IMR-90 (cell line): ENCODE results near the gene TMEM130.
A peak's percentile ranks its signal among the peaks of the same experiment; 100 is the strongest.

ENCODE experiments used
- BHLHE40 ChIP-seq: fragments of 150-350 bp; IDR thresholded peaks from 2 replicates; pipeline ENCODE4 v1.6.1; 2016; ENCODE audit warnings: mild to moderate bottlenecking, low read depth, low read length
- CHD1 ChIP-seq: IDR thresholded peaks from 2 replicates; pipeline ENCODE4 v1.6.1; 2012; ENCODE audit warnings: low read depth, low read length, improper control_type of control experiment
- FOS ChIP-seq: fragments of 150-350 bp; IDR thresholded peaks from 2 replicates; pipeline ENCODE4 v1.6.1; 2016; ENCODE audit warnings: low read depth, low read length
- MAFK ChIP-seq: IDR thresholded peaks from 2 replicates; pipeline ENCODE4 v1.6.1; 2012; ENCODE audit warnings: low read depth, low read length, improper control_type of control experiment
- MXI1 ChIP-seq: IDR thresholded peaks from 2 replicates; pipeline ENCODE4 v1.6.1; 2012; ENCODE audit warnings: low read depth, mild to moderate bottlenecking, low read length, moderate library complexity, borderline replicate concordance
- POLR2A ChIP-seq: IDR thresholded peaks from 2 replicates; pipeline ENCODE4 v1.6.1; 2012; ENCODE audit warnings: mild to moderate bottlenecking, low read depth, low read length
- RAD21 ChIP-seq: IDR thresholded peaks from 2 replicates; pipeline ENCODE4 v1.6.1; 2012; ENCODE audit warnings: low read length, improper control_type of control experiment
- TF ChIP-seq, protein P1 (sequence below): conservative IDR thresholded peaks from 2 replicates; pipeline ENCODE4 v1.5.1; 2012; ENCODE audit warnings: mild to moderate bottlenecking, low read depth, low read length, improper control_type of control experiment
- TF ChIP-seq, protein P2 (sequence below): fragments of 150-350 bp; IDR thresholded peaks from 2 replicates; pipeline ENCODE4 v1.6.1; 2017; ENCODE audit warnings: mild to moderate bottlenecking, antibody characterized with exemption, low read length, low read depth

DNA sequence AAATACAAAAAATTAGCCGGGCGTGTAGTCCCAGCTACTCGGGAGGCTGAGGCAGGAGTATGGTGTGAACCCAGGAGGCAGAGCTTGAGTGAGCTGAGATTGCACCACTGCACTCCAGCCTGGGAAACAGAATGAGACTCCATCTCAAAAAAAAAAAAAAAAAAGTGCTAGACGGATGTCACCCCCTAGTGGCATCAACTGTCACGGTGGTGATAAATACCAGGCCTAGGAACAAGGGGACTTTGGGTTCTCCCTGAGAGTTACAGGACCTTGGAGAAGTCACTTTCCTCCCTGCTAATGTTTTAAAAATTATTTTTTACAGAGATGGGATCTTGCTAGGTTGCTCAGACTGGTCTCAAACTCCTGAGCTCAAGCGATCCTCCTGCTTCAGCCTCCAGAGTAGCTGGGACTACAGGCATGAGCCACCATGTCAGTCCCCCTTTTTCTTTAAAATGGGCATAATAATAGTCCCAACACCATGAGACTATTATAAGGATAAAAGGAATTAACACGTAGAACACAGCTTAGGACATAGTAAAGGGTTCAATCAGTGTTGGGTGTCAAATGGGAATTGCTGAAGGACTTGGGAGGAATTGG lies 2.6 kb upstream of the TMEM130 start:
- TF ChIP-seq, protein P1, sequence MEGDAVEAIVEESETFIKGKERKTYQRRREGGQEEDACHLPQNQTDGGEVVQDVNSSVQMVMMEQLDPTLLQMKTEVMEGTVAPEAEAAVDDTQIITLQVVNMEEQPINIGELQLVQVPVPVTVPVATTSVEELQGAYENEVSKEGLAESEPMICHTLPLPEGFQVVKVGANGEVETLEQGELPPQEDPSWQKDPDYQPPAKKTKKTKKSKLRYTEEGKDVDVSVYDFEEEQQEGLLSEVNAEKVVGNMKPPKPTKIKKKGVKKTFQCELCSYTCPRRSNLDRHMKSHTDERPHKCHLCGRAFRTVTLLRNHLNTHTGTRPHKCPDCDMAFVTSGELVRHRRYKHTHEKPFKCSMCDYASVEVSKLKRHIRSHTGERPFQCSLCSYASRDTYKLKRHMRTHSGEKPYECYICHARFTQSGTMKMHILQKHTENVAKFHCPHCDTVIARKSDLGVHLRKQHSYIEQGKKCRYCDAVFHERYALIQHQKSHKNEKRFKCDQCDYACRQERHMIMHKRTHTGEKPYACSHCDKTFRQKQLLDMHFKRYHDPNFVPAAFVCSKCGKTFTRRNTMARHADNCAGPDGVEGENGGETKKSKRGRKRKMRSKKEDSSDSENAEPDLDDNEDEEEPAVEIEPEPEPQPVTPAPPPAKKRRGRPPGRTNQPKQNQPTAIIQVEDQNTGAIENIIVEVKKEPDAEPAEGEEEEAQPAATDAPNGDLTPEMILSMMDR = peak; percentile 23; the same call in 1 of the 2 replicates
- TF ChIP-seq, protein P2, sequence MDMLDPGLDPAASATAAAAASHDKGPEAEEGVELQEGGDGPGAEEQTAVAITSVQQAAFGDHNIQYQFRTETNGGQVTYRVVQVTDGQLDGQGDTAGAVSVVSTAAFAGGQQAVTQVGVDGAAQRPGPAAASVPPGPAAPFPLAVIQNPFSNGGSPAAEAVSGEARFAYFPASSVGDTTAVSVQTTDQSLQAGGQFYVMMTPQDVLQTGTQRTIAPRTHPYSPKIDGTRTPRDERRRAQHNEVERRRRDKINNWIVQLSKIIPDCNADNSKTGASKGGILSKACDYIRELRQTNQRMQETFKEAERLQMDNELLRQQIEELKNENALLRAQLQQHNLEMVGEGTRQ = no peak
- TF ChIP-seq POLR2A = no peak
- no peak for TF ChIP-seq MAFK
- TF ChIP-seq CHD1 = no peak
- TF ChIP-seq MXI1 = no peak
- no peak for TF ChIP-seq BHLHE40
- TF ChIP-seq FOS = no peak
- TF ChIP-seq RAD21 = peak; percentile 28; the same call in 1 of the 2 replicates
